H7 (cell line): ENCODE data around the gene RBKS. TPM values are rescaled to one million over a fixed set of nuclear protein-coding genes. Genes with fewer than 3 reads are reported as not detected.

Experiments used
- DNase-seq: peaks from one replicate; pipeline ENCODE4 v3.0.0; 2012
- H3K27me3 ChIP-seq: 2 replicates; pipeline ENCODE4 v1.6.0; 2011; ENCODE audit warnings: mild to moderate bottlenecking, low read length; ENCODE audit not compliant: control insufficient read depth, insufficient read depth
- H3K36me3 ChIP-seq: replicated peaks from 2 replicates; pipeline ENCODE4 v1.5.1; 2011; ENCODE audit warnings: low read length; ENCODE audit not compliant: control insufficient read depth, insufficient read depth
- H3K4me3 ChIP-seq: 2 replicates; pipeline ENCODE4 v1.5.1; 2011; ENCODE audit warnings: low read depth, mild to moderate bottlenecking, control low read depth, low read length, moderate library complexity; ENCODE audit not compliant: insufficient read depth
- total RNA-seq: library from RNA; depleted of rRNA; stranded (reverse); fragments of >200 nt; shearing (Covaris generic); gene quantifications from 2 replicates; pipeline ENCODE4 v1.2.3, GENCODE V29; 2014

Gene RBKS
- total RNA-seq, 1 experiment from 2014 or later, result 1.7 TPM

GRCh38 chr2:27843992-27844391 is 46.2 kb downstream of the RBKS start:
- DNase-seq, result no peak
- no peaks in the 10 kb centered on the region for H3K36me3 ChIP-seq
- no peak overlapping the region for H3K4me3 ChIP-seq
- no peaks in the 10 kb centered on the region for H3K27me3 ChIP-seq

GRCh38 chr2:27842894-27843293 is 47.3 kb downstream of the RBKS start:
- no peaks in the 10 kb centered on the region for H3K27me3 ChIP-seq
- H3K36me3 ChIP-seq, result no peaks in the 10 kb centered on the region
- DNase-seq, result no peak
- no peak overlapping the region for H3K4me3 ChIP-seq

- no peaks in the 10 kb centered on the region for H3K27me3 ChIP-seq
- no peaks in the 10 kb centered on the region for H3K36me3 ChIP-seq
- no peak for DNase-seq
- H3K4me3 ChIP-seq, result no peak overlapping the region
These were observed 51.1 kb downstream of the RBKS start for GRCh38 chr2:27839022-27839618.

GRCh38 chr2:27838502-27838901 is 51.7 kb downstream of the RBKS start:
- no peak for DNase-seq
- H3K36me3 ChIP-seq, result no peaks in the 10 kb centered on the region
- no peak overlapping the region for H3K4me3 ChIP-seq
- no peaks in the 10 kb centered on the region for H3K27me3 ChIP-seq

GRCh38 chr2:27833931-27834330 is 56.3 kb downstream of the RBKS start:
- Histone ChIP-seq H3K4me3 (no peak overlapping the region), H3K27me3 (no peaks in the 10 kb centered on the region), H3K36me3 (no peaks in the 10 kb centered on the region)
- DNase-seq, result no peak

GRCh38 chr2:27832396-27832795 is 57.8 kb downstream of the RBKS start:
- H3K36me3 ChIP-seq, result no peaks in the 10 kb centered on the region
- H3K27me3 ChIP-seq, result no peaks in the 10 kb centered on the region
- no peak for DNase-seq
- H3K4me3 ChIP-seq, result no peak overlapping the region

DNA sequence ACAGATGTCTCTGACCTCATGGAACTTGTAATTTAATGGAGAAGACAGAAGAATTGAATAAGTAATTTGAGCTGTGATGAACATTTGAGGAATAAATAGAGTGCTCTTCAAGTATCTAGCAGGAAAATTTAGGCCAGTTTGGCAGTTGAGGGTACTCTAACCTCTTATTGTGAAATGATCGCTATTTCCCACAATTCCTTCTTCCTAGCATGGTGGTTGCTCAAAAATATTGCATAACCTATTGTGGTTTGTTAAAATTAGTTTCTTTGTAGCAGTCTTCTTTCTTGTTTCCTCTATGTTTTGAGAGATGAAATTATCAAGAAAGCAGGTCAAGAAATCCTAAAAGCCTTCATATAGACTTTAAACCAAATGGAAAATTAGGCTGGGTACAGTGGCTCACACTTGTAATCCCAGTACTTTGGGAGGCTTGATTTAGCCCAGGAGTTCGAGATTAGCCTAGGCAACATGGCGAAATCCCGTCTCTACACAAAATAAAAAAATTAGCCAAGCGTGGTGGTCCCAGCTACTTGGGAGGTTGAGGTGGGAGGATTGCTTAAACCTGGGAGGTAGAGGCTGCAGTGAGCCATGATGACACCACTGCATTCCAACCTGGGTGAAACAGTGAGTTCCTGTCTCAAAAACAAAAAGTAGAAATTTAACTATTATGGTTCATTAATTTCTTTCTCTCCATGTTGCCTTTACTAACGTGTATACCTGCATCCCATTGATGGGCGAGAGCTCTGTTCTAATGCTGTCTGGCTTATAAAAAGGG is 58.7 kb downstream of the RBKS start:
- H3K27me3 ChIP-seq, result no peaks in the 10 kb centered on the region
- no peak for DNase-seq
- H3K4me3 ChIP-seq, result no peak overlapping the region
- H3K36me3 ChIP-seq, result no peaks in the 10 kb centered on the region

DNA sequence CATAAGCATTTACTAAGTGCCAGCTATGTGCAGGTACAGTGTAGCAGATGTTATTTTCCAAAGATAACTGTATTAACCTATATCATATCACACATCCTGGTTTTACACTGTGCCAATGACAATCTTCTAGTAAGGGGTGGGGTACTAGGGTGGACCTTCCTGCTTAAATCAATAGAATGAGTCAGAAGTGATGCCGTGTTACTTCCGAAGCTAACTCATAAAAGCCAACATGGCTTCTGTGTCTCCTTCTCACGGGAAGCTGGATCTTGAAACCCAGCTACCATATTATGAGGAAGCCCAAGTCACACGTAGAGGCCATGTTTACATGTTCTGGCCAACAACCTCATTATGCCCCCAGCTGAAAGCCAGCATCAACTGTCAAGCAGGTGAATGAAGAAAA is 59.5 kb downstream of the RBKS start:
- DNase-seq, result no peak
- Histone ChIP-seq H3K4me3 (no peak overlapping the region), H3K27me3 (no peaks in the 10 kb centered on the region), H3K36me3 (no peaks in the 10 kb centered on the region)

DNA sequence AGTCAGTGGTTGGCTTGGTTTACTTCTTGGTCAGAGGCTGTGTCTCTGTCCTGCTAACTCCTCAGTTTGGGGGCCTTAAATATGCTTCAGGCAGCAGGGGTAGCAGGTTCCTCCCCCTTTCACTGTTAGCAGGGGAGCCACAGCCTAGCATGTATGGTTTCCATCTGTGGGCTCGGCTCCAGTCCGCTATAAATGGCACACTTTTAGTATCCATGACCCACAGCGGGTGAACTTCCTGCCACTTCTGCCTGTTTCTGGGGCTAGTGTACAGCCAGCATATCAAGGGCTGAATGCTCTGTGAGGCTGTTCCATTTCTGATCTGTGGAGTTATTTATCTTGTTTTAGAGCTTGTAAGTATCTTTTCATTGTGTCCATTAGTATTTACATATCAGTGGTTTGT is 60.4 kb downstream of the RBKS start:
- H3K27me3 ChIP-seq, result no peaks in the 10 kb centered on the region
- no peak overlapping the region for H3K4me3 ChIP-seq
- no peaks in the 10 kb centered on the region for H3K36me3 ChIP-seq
- DNase-seq, result no peak

GRCh38 chr2:27828305-27828704 is 61.9 kb downstream of the RBKS start:
- Histone ChIP-seq H3K4me3 (no peak overlapping the region), H3K36me3 (no peaks in the 10 kb centered on the region), H3K27me3 (no peaks in the 10 kb centered on the region)
- DNase-seq, result no peak

GRCh38 chr2:27824401-27824800 is 65.8 kb downstream of the RBKS start:
- Histone ChIP-seq H3K36me3 (no peaks in the 10 kb centered on the region), H3K27me3 (no peaks in the 10 kb centered on the region), H3K4me3 (no peak overlapping the region)
- no peak for DNase-seq

DNA sequence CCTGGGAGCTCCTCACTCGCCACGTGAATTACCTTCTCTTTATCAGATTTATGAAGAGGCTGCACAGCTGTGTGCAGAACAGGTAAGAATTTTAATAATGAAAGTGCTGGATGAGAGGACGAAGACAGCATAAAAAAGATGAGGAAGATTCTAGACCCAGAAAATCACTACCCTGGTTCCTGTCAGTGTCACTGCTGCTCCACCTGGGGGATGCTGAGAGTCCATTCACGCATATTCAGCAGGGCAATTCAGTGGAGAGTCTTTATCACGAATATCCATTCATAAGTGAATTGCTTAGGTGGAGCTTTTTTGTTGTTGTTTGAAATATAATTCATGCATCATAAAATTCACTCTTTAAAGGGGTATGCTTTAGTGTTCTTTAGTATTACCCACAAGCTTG is 66.6 kb downstream of the RBKS start:
- Histone ChIP-seq H3K27me3 (no peaks in the 10 kb centered on the region), H3K4me3 (no peak overlapping the region), H3K36me3 (no peaks in the 10 kb centered on the region)
- DNase-seq, result no peak

GRCh38 chr2:27823135-27823534 is 67.1 kb downstream of the RBKS start:
- DNase-seq, result no peak
- H3K4me3 ChIP-seq, result no peak overlapping the region
- H3K27me3 ChIP-seq, result no peaks in the 10 kb centered on the region
- no peaks in the 10 kb centered on the region for H3K36me3 ChIP-seq

DNA sequence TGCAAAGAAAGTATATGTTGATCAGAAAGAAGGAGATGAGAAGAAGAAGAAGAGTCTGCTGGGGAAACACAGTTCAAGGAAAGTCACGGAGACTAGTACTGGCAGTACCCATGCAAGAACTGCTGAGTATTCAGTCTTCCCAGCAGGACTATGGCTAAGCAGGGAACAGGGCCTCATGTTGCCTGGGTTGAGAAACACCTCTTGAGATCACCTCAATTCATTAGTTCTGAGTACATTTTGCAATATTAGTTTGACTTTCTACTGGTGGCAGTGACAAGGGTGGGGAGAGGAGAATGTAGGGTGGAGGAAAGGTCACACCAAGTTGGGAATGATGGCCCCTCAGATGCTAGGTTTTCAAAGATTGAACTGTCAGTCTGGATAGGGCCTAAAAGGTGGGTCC is 68.1 kb downstream of the RBKS start:
- no peaks in the 10 kb centered on the region for H3K36me3 ChIP-seq
- no peak for DNase-seq
- no peaks in the 10 kb centered on the region for H3K27me3 ChIP-seq
- H3K4me3 ChIP-seq, result no peak overlapping the region

DNA sequence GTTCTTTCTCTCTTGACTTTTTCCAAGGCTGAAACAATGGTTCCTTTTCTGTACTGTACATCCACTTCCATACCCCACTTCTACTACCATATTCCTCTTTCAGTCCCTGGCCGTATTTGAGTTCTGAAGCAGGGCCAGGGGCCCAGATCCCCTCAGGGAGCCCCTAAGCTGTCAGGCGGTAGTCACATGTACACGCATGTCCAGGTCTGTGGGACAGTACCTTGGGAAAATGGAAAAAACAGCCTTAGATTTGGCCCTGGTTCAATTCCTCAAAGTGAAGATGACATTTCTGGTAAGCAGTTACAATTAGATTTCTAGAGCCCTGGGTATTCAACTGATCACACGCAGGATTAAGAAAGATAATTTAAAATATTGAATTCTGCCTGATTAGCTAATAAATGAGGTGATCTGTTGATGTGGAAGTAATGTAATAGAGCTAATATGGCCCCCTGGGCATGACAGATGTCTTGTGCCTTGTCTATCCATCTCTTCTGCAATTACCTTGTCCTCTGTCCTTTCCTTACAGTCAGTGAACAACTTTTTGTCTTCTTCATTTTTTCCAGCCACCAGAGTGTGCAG is 74.2 kb downstream of the RBKS start:
- DNase-seq, result no peak
- no peaks in the 10 kb centered on the region for H3K27me3 ChIP-seq
- H3K4me3 ChIP-seq, result no peak overlapping the region
- no peaks in the 10 kb centered on the region for H3K36me3 ChIP-seq
